ENCODE data around the gene BMP4.

- TF ChIP-seq CTCF (optimal IDR thresholded peaks at IDR 0.05 in 1 of 3, IDR thresholded peaks at IDR 0.05 in 1 of 3, conservative IDR thresholded peaks at IDR 0.05 in 1 of 3; ENCODE audit: extremely low read depth in 1 of 3, insufficient read depth in 2 of 3, low read length in 3 of 3) (no peak), EZH2 (IDR thresholded peaks at IDR 0.05; ENCODE audit: low read length) (no peak)
Observed at GRCh38 chr14:53979113-53979681, 22.6 kb upstream of the BMP4 start.
